Smooth muscle cell of the brain vasculature (primary cell): Measurements from ENCODE around the gene CPA5.

Experiments used
- DNase-seq: peaks from one replicate; pipeline ENCODE4 v3.0.0-alpha.2; 2012; ENCODE audit warnings: low read depth, low spot score

The CPA5 gene

GRCh38 chr7:130332259-130333053 lies 12.2 kb upstream of the CPA5 start:
- no peak for DNase-seq

GRCh38 chr7:130333832-130334231 lies 10.8 kb upstream of the CPA5 start:
- DNase-seq = no peak

- DNase-seq = no peak
Observed at GRCh38 chr7:130334274-130334673, 10.3 kb upstream of the CPA5 start.

GRCh38 chr7:130337410-130337971 lies 7.1 kb upstream of the CPA5 start:
- DNase-seq = no peak

- DNase-seq = no peak
Observed at GRCh38 chr7:130338233-130338632, 6.4 kb upstream of the CPA5 start.

GRCh38 chr7:130341882-130342281 lies 2.7 kb upstream of the CPA5 start:
- no peak for DNase-seq

- DNase-seq = no peak
Observed at GRCh38 chr7:130342701-130343380, 1.8 kb upstream of the CPA5 start.

GRCh38 chr7:130345136-130345535 lies 520 bp downstream of the CPA5 start:
- no peak for DNase-seq

- no peak for DNase-seq
Observed at GRCh38 chr7:130345725-130346124, 1.1 kb downstream of the CPA5 start.

- no peak for DNase-seq
Observed at GRCh38 chr7:130346177-130346905, 1.7 kb downstream of the CPA5 start.

- no peak for DNase-seq
Observed at GRCh38 chr7:130346941-130347340, 2.3 kb downstream of the CPA5 start.

- no peak for DNase-seq
Observed at GRCh38 chr7:130349911-130350782, 5.5 kb downstream of the CPA5 start.

GRCh38 chr7:130350945-130351790 lies 6.6 kb downstream of the CPA5 start:
- DNase-seq = no peak

- no peak for DNase-seq
Observed at GRCh38 chr7:130351791-130352090, 7.1 kb downstream of the CPA5 start.

- no peak for DNase-seq
Observed at GRCh38 chr7:130352194-130353074, 7.8 kb downstream of the CPA5 start.

- no peak for DNase-seq
Observed at GRCh38 chr7:130353196-130353595, 8.6 kb downstream of the CPA5 start.

- DNase-seq = peak; percentile 83
Observed at GRCh38 chr7:130356121-130356875, 11.7 kb downstream of the CPA5 start.

GRCh38 chr7:130356876-130357611 lies 12.4 kb downstream of the CPA5 start:
- no peak for DNase-seq
